ENCODE measurements around the gene HSD3B7. TPM values are rescaled to one million over a fixed set of nuclear protein-coding genes. Genes with fewer than 3 reads are reported as not detected.

HSD3B7 gene
- total RNA-seq, 1 experiment from 2014 or later: 5.5 TPM

- Histone ChIP-seq H2AFZ (ENCODE audit: low read length) (no peak overlapping the region), H3K27me3 (ENCODE audit: insufficient read depth, low read length) (no peaks in the 10 kb centered on the region), H4K5ac (ENCODE audit: insufficient read length, low read depth, low read length) (no peak overlapping the region), H4K8ac (replicated peaks; ENCODE audit: insufficient read length, low read depth, low read length) (no peak overlapping the region), H3K23me2 (ENCODE audit: insufficient read length, low read depth, low read length, poor library complexity, severe bottlenecking) (peaks cover 5% of the 10 kb centered on the region), H3K79me1 (ENCODE audit: insufficient read depth, low read depth, low read length, poor library complexity, severe bottlenecking) (no peaks in the 10 kb centered on the region), H3K9ac (ENCODE audit: extremely low read depth, insufficient read length, low read length) (no peak overlapping the region), H3K4me2 (ENCODE audit: insufficient read depth, insufficient read length, low read length) (no peak overlapping the region), H2AK5ac (ENCODE audit: insufficient read length, low read length) (no peak overlapping the region), H3K23ac (ENCODE audit: insufficient read length, low read depth, low read length) (no peak overlapping the region), H3K56ac (ENCODE audit: insufficient read length, low read depth, low read length) (no peak overlapping the region), H3K9me3 (ENCODE audit: control insufficient read depth, low read depth, low read length) (no peaks in the 10 kb centered on the region), H3K4ac (ENCODE audit: low read depth, low read length) (no peak overlapping the region), H2BK120ac (ENCODE audit: low read depth, low read length, poor library complexity, severe bottlenecking) (no peak overlapping the region), H2BK12ac (ENCODE audit: insufficient read length, low read depth, low read length) (no peak overlapping the region), H2BK20ac (ENCODE audit: low read depth, low read length, poor library complexity, severe bottlenecking) (no peak overlapping the region), H3K18ac (ENCODE audit: insufficient read length, low read depth, low read length) (no peak overlapping the region), H3T11ph (ENCODE audit: low read length) (no peak overlapping the region), H4K20me1 (ENCODE audit: control insufficient read depth, insufficient read depth, insufficient read length) (no peaks in the 10 kb centered on the region), H3K4me1 (ENCODE audit: insufficient read depth, low read length) (peaks cover 3% of the 10 kb centered on the region; the same call in 1 of the 2 replicates), H4K91ac (ENCODE audit: insufficient read length, low read depth, low read length) (no peak overlapping the region), H3K27ac (ENCODE audit: insufficient read length, low read depth, low read length) (no peak overlapping the region), H3K14ac (ENCODE audit: insufficient read depth, low read length) (no peak overlapping the region; the same call in 1 of the 2 replicates), H3K79me2 (ENCODE audit: insufficient read depth, low read length) (no peaks in the 10 kb centered on the region), H2BK5ac (ENCODE audit: insufficient read length, low read length) (no peak overlapping the region), H2BK15ac (ENCODE audit: low read depth, low read length) (no peak overlapping the region)
- no peaks in the 10 kb centered on the region; a peak in 1 of 7 replicates for H3K36me3 Mint-ChIP-seq (ENCODE audit: insufficient read depth in 1 of 3, low read depth in 3 of 3)
- H3K9me3 Mint-ChIP-seq: no peaks in the 10 kb centered on the region; a peak in 1 of 5 replicates
- peaks cover 24 to 39% of the 10 kb centered on the region in 2 experiments for H3K4me1 Mint-ChIP-seq
- TF ChIP-seq CTCF (conservative IDR thresholded peaks at IDR 0.05): no peak
- WGBS (ENCODE audit: extremely low coverage, insufficient read length, low lambda C conversion rate): no CpG with 5 or more reads among the region's 7 CpGs
- DNase-seq: no peak
- no peak overlapping the region; a peak in 1 of 7 replicates for H3K27ac Mint-ChIP-seq
- peak overlapping the region; percentile 72 to 86; a peak in 3 of 5 replicates for H3K4me3 Mint-ChIP-seq
- peaks cover 31% of the 10 kb centered on the region for H3K27me3 Mint-ChIP-seq (ENCODE audit: low read depth)
Measured at GRCh38 chr16:31009120-31009519, 24.1 kb downstream of the HSD3B7 start.
